ENCODE measurements around the gene RAD18.

RAD18 gene

DNA sequence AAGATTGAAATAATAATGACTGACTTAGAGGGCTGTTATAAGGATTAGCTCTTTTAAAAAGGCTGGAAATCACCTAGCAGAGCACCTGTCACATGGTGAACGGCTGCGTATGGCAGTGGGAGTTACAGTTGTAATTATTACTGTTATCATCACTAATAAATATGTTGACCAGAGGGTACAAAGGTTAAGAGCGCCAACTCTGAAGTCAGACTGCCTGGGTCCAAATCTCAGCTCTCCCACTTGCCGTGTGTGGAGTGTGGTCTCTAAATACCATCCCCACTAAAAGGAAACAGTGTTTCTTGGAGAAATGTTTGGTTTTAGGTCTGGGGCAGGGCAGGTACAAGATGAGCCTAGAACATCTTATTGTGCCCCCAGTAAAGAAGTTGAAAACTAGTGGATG lies 6.0 kb upstream of the RAD18 start:
- H3K36me3 ChIP-seq (ENCODE audit: insufficient read depth, low read length), result no peaks in the 10 kb centered on the region
- no peak overlapping the region for H2AFZ ChIP-seq (ENCODE audit: low read length)
- H3K4me2 ChIP-seq (ENCODE audit: low read length), result no peak overlapping the region
- no peaks in the 10 kb centered on the region for H3K9me2 ChIP-seq (ENCODE audit: low read depth, low read length)
- no peaks in the 10 kb centered on the region for H3K27me3 ChIP-seq (ENCODE audit: insufficient read depth, low read length)
- H3K79me2 ChIP-seq (ENCODE audit: insufficient read depth, low read length), result no peaks in the 10 kb centered on the region
- no peak overlapping the region for H3K4me3 ChIP-seq (ENCODE audit: low read depth, low read length, poor library complexity, severe bottlenecking)
- no peak overlapping the region for H3K27ac ChIP-seq (ENCODE audit: low read depth, low read length, poor library complexity, severe bottlenecking)
- no peak for TF ChIP-seq EZH2 (IDR thresholded peaks at IDR 0.05; ENCODE audit: borderline replicate concordance, low read length)
- TF ChIP-seq, protein P1, sequence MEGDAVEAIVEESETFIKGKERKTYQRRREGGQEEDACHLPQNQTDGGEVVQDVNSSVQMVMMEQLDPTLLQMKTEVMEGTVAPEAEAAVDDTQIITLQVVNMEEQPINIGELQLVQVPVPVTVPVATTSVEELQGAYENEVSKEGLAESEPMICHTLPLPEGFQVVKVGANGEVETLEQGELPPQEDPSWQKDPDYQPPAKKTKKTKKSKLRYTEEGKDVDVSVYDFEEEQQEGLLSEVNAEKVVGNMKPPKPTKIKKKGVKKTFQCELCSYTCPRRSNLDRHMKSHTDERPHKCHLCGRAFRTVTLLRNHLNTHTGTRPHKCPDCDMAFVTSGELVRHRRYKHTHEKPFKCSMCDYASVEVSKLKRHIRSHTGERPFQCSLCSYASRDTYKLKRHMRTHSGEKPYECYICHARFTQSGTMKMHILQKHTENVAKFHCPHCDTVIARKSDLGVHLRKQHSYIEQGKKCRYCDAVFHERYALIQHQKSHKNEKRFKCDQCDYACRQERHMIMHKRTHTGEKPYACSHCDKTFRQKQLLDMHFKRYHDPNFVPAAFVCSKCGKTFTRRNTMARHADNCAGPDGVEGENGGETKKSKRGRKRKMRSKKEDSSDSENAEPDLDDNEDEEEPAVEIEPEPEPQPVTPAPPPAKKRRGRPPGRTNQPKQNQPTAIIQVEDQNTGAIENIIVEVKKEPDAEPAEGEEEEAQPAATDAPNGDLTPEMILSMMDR (IDR thresholded peaks at IDR 0.05; ENCODE audit: low read length), result no peak
- H3F3A ChIP-seq (ENCODE audit: insufficient read depth, low read length), result no peaks in the 10 kb centered on the region
- no peaks in the 10 kb centered on the region for H4K20me1 ChIP-seq (ENCODE audit: insufficient read depth, low read length)
- no peaks in the 10 kb centered on the region for H3K4me1 ChIP-seq (ENCODE audit: insufficient read depth, low read length, severe bottlenecking)
- no peaks in the 10 kb centered on the region for H3K9me3 ChIP-seq (ENCODE audit: low read length)
- H3K9ac ChIP-seq (ENCODE audit: low read length), result no peak overlapping the region

- H3K4me2 ChIP-seq (ENCODE audit: low read length), result no peak overlapping the region
- TF ChIP-seq, protein P1 (IDR thresholded peaks at IDR 0.05; ENCODE audit: low read length), result no peak
- no peak for TF ChIP-seq EZH2 (IDR thresholded peaks at IDR 0.05; ENCODE audit: borderline replicate concordance, low read length)
- H3K27me3 ChIP-seq (ENCODE audit: insufficient read depth, low read length), result no peaks in the 10 kb centered on the region
- no peak overlapping the region for H3K27ac ChIP-seq (ENCODE audit: low read depth, low read length, poor library complexity, severe bottlenecking)
- no peaks in the 10 kb centered on the region for H3K36me3 ChIP-seq (ENCODE audit: insufficient read depth, low read length)
- H3K9me2 ChIP-seq (ENCODE audit: low read depth, low read length), result no peaks in the 10 kb centered on the region
- no peaks in the 10 kb centered on the region for H3K79me2 ChIP-seq (ENCODE audit: insufficient read depth, low read length)
- peaks cover 8% of the 10 kb centered on the region for H3K4me1 ChIP-seq (ENCODE audit: insufficient read depth, low read length, severe bottlenecking)
- no peak overlapping the region for H3K4me3 ChIP-seq (ENCODE audit: low read depth, low read length, poor library complexity, severe bottlenecking)
- no peak overlapping the region for H3K9ac ChIP-seq (ENCODE audit: low read length)
- no peaks in the 10 kb centered on the region for H4K20me1 ChIP-seq (ENCODE audit: insufficient read depth, low read length)
- H3F3A ChIP-seq (ENCODE audit: insufficient read depth, low read length), result no peaks in the 10 kb centered on the region
- H2AFZ ChIP-seq (ENCODE audit: low read length), result no peak overlapping the region
- H3K9me3 ChIP-seq (ENCODE audit: low read length), result no peaks in the 10 kb centered on the region
These were observed 5.2 kb upstream of the RAD18 start for GRCh38 chr3:8968375-8968882.

DNA sequence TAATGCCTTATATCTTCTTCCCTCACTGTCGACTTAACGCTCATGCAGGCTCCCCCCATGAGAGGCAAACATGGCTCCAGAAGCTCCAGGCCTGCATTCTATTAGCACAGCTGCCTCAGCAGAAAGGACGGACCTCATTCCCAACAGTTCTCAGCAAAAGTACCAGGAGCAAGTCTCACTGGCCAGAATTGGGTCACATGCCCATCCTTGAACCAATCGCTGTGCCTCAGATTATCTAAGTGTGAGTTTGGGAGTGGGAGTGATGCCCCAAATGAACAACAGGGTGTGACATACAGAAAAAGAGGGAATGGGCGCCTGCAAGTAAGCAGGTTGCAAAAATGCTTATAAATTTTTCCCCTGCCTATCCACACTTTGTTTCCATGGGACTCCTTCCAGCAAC lies 4.3 kb upstream of the RAD18 start:
- Histone ChIP-seq H3K4me1 (ENCODE audit: insufficient read depth, low read length, severe bottlenecking) (peaks cover 9% of the 10 kb centered on the region), H2AFZ (ENCODE audit: low read length) (no peak overlapping the region), H3K79me2 (ENCODE audit: insufficient read depth, low read length) (peaks cover 5% of the 10 kb centered on the region)

More for the DNA sequence above, 4.3 kb upstream of the RAD18 start:
- Histone ChIP-seq H3K9me2 (ENCODE audit: low read depth, low read length) (no peaks in the 10 kb centered on the region), H3K27me3 (ENCODE audit: insufficient read depth, low read length) (no peaks in the 10 kb centered on the region), H3K9me3 (ENCODE audit: low read length) (no peaks in the 10 kb centered on the region), H4K20me1 (ENCODE audit: insufficient read depth, low read length) (no peaks in the 10 kb centered on the region), H3K4me3 (ENCODE audit: low read depth, low read length, poor library complexity, severe bottlenecking) (no peak overlapping the region), H3K4me2 (ENCODE audit: low read length) (no peak overlapping the region), H3F3A (ENCODE audit: insufficient read depth, low read length) (no peaks in the 10 kb centered on the region), H3K36me3 (ENCODE audit: insufficient read depth, low read length) (no peaks in the 10 kb centered on the region), H3K9ac (ENCODE audit: low read length) (no peak overlapping the region), H3K27ac (ENCODE audit: low read depth, low read length, poor library complexity, severe bottlenecking) (no peak overlapping the region)
- TF ChIP-seq, protein P1 (IDR thresholded peaks at IDR 0.05; ENCODE audit: low read length), result no peak

All from OCI-LY1 (cell line).